K562 (cell line): ENCODE measurements around the gene GNAQ. TPM values are rescaled to one million over a fixed set of nuclear protein-coding genes. Genes with fewer than 3 reads are reported as not detected.
A peak's percentile ranks its signal among the peaks of the same experiment; 100 is the strongest.

Experiments
- CCNT2 ChIP-seq: IDR thresholded peaks from 2 replicates; pipeline ENCODE4 v1.6.1; 2011; ENCODE audit warnings: borderline replicate concordance, low read depth, mild to moderate bottlenecking, moderate library complexity, mixed read lengths, low read length; ENCODE audit not compliant: insufficient read length; ENCODE audit errors: extremely low read depth
- CHAMP1 ChIP-seq: fragments of 450-650 bp; IDR thresholded peaks from 2 replicates; pipeline ENCODE4 v1.6.1; 2016; ENCODE audit warnings: mild to moderate bottlenecking
- CHD1 ChIP-seq: fragments of 200-600 bp; sonication (generic); IDR thresholded peaks from one replicate; pipeline ENCODE4 v1.6.1; 2012; ENCODE audit warnings: mild to moderate bottlenecking, moderate library complexity, low read length, inconsistent platforms
- FOXK1 ChIP-seq: sonication (generic); formaldehyde crosslinking; IDR thresholded peaks from 2 replicates; pipeline ENCODE4 v1.8.0; 2022; ENCODE audit warnings: missing genetic modification reagents, mild to moderate bottlenecking, borderline replicate concordance
- HNRNPH1 ChIP-seq: fragments of 200-400 bp; formaldehyde crosslinking; optimal IDR thresholded peaks from 2 replicates; pipeline ENCODE3; 2017; ENCODE audit warnings: low read depth, mild to moderate bottlenecking, low read length, moderate library complexity
- HNRNPUL1 ChIP-seq: fragments of 200-400 bp; formaldehyde crosslinking; IDR thresholded peaks from 2 replicates; pipeline ENCODE4 v1.6.1; 2017; ENCODE audit warnings: low read length
- ID3 ChIP-seq, 2 experiments: fragments of 250-450 bp in 1 of 2; fragments of 450-650 bp in 1 of 2; sonication (Bioruptor Pico) in 1 of 2; IDR thresholded peaks; 2 replicates each; pipeline versions ENCODE4 v1.6.1 to v1.8.0; 2016 to 2021; ENCODE audit warnings: mild to moderate bottlenecking in 2 of 2, moderate library complexity in 2 of 2, missing compliant biosample characterization in 1 of 2, missing genetic modification characterization in 1 of 2
- MTA3 ChIP-seq: fragments of 450-650 bp; formaldehyde crosslinking; IDR thresholded peaks from 2 replicates; pipeline ENCODE4 v1.6.1; 2017; ENCODE audit warnings: mild to moderate bottlenecking, borderline replicate concordance
- PATZ1 ChIP-seq: fragments of 250-450 bp; sonication (Bioruptor Pico); IDR thresholded peaks from 2 replicates; pipeline ENCODE4 v1.5.0; 2020; ENCODE audit warnings: mild to moderate bottlenecking, borderline replicate concordance
- PCBP2 ChIP-seq: fragments of 200-400 bp; formaldehyde crosslinking; IDR thresholded peaks from 2 replicates; pipeline ENCODE4 v1.6.1; 2018; ENCODE audit warnings: low read length, low read depth, mild to moderate bottlenecking, moderate library complexity; ENCODE audit not compliant: poor library complexity, severe bottlenecking
- RAD51 ChIP-seq: fragments of 450-650 bp; IDR thresholded peaks from 2 replicates; pipeline ENCODE4 v1.7.1; 2016; ENCODE audit warnings: low read depth, mild to moderate bottlenecking, borderline replicate concordance
- RBM15 ChIP-seq: fragments of 200-400 bp; formaldehyde crosslinking; IDR thresholded peaks from 2 replicates; pipeline ENCODE4 v1.6.1; 2018; ENCODE audit warnings: mild to moderate bottlenecking, low read length, moderate library complexity; ENCODE audit not compliant: insufficient read depth
- STAG1 ChIP-seq: sonication (generic); formaldehyde crosslinking; IDR thresholded peaks from 2 replicates; pipeline ENCODE4 v1.5.0; 2020; ENCODE audit warnings: missing genetic modification reagents, borderline replicate concordance
- YBX1 ChIP-seq: fragments of 450-650 bp; IDR thresholded peaks from 2 replicates; pipeline ENCODE4 v1.7.1; 2016; ENCODE audit warnings: mild to moderate bottlenecking
- ZEB2 ChIP-seq: fragments of 450-650 bp; IDR thresholded peaks from 2 replicates; pipeline ENCODE4 v1.6.1; 2016
- ZNF143 ChIP-seq: sonication (generic); formaldehyde crosslinking; IDR thresholded peaks from 2 replicates; pipeline ENCODE4 v1.9.0; 2022; ENCODE audit warnings: mild to moderate bottlenecking, missing genetic modification reagents
- ZNF3 ChIP-seq: fragments of 250-450 bp; sonication (Bioruptor Pico); IDR thresholded peaks from 2 replicates; pipeline ENCODE4 v1.5.0; 2021; ENCODE audit warnings: mild to moderate bottlenecking, moderate library complexity
- ZNF79 ChIP-seq: fragments of 250-450 bp; sonication (Bioruptor Pico); IDR thresholded peaks from 2 replicates; pipeline ENCODE4 v1.4.0; 2020; ENCODE audit warnings: low read depth, mild to moderate bottlenecking, moderate library complexity
- ZNF830 ChIP-seq: fragments of 250-450 bp; sonication (Bioruptor Pico); IDR thresholded peaks from 2 replicates; pipeline ENCODE4 v1.5.0; 2021; ENCODE audit warnings: mild to moderate bottlenecking
- polyA plus RNA-seq, 8 experiments: library from polyadenylated mRNA; depleted of rRNA in 4 of 8; stranded (reverse) in 5 of 8; unstranded in 3 of 8; fragments of >200 nt; fragmentation: Nextera tagmentation in 2 of 8; fragmentation: Illumina TruSeq in 1 of 8; extraction: Ambion mirVana in 2 of 8; extraction: Trizol in 1 of 8; gene quantifications; 2 replicates each; pipeline versions ENCODE4 v1.2.1 to v1.2.3, GENCODE V29; 2011 to 2014; ENCODE audit warnings: inconsistent platforms in 1 of 8, missing spikeins in 1 of 8
- total RNA-seq, 7 experiments: library from RNA; depleted of rRNA in 6 of 7; stranded (reverse); fragments of >200 nt in 6 of 7; fragmentation: Illumina TruSeq in 2 of 7; extraction: Trizol in 2 of 7; gene quantifications; 2 replicates each; pipeline versions ENCODE4 v1.2.1 to v1.2.3, GENCODE V29; 2011 to 2021; ENCODE audit warnings: low replicate concordance in 1 of 7

GNAQ gene
- total and polyA plus RNA-seq, 9 of the 15 experiments (the other 6 are each of a cell fraction or from before 2014, with no cell fraction given), result 4.8 to 27.9 (median 17.5) TPM

- TF ChIP-seq CHAMP1 (no peak), PCBP2 (no peak), ID3 (CRISPR knock-in tag; IDR thresholded peaks at IDR 0.05) (no peak), ID3 (tag; IDR thresholded peaks at IDR 0.05) (0 out of 2 replicates have a peak, but pooled peaks have one; percentile 36), RBM15 (no peak), ZNF3 (CRISPR knock-in tag) (no peak), ZNF143 (CRISPR knock-in tag) (no peak), RAD51 (no peak), PATZ1 (CRISPR knock-in tag) (no peak), MTA3 (no peak), STAG1 (CRISPR knock-in tag) (no peak), CCNT2 (peak; percentile 7), HNRNPH1 (no peak), FOXK1 (no peak), CHD1 (peak; percentile 61), ZNF830 (CRISPR knock-in tag) (no peak), ZEB2 (no peak), ZNF79 (CRISPR knock-in tag) (no peak), YBX1 (no peak), HNRNPUL1 (no peak)
These were observed 813 bp downstream of the GNAQ start (continued) for GRCh38 chr9:78030553-78031443.
